ENCODE results near the gene FOXRED1.
"Not testable (repeated sequence)": the region's sequence is repeated elsewhere in the genome, so short reads cannot be mapped to it uniquely, and the experiment has no call there.

FOXRED1 gene

DNA sequence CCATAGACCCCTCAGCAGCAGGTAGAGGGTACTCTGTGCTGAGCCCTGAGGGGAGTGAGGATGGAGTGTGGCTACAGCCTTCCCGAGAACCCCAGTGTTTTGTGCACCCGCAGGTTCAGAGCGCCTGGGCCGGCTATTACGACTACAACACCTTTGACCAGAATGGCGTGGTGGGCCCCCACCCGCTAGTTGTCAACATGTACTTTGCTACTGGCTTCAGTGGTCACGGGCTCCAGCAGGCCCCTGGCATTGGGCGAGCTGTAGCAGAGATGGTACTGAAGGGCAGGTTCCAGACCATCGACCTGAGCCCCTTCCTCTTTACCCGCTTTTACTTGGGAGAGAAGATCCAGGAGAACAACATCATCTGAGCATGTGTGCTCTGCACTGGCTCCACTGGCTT is 8.4 kb downstream of the FOXRED1 start:
- DNase-seq (ENCODE audit: low spot score): no peak
- FAIRE-seq: no peak

DNA sequence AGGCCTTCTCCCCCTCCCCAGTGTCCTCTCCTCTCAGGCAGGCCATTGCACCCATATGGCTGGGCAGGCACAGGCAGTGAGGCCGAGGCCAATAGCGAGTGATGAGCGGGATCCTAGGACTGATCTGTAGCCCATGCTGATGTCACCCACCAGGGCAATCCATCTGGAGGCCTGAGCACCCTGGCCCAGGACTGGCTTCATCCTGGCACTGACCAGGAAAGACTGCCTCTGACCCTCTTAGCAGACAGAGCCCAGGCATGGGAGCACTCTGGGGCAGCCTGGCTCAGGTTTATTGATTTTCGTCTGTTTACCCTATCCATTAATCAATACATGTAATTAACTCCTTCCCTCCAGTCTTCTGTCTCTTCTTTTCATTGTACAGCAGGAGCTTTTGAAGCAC is 8.8 kb downstream of the FOXRED1 start:
- DNase-seq (ENCODE audit: low spot score): no peak
- FAIRE-seq: no peak

DNA sequence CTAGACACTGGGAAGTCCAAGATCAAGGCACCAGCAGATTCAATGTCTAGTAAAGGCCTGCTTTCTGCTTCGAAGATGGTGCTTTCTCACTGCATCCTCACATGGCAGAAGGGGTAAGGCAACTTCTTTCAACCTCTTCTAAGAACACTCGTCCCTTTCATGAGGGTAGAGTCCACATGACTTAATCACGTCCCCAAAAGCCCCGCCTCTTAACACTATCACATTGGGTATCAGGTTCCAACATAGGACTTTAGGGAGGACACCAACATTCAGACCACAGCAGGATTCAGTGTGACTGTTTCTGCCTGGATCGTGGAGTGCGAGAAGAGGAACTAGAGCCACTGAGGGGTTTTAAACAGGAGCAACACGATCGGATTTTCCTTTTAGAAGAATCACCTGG is 10.2 kb downstream of the FOXRED1 start:
- DNase-seq (ENCODE audit: low spot score) (no peak), FAIRE-seq (no peak)

DNA sequence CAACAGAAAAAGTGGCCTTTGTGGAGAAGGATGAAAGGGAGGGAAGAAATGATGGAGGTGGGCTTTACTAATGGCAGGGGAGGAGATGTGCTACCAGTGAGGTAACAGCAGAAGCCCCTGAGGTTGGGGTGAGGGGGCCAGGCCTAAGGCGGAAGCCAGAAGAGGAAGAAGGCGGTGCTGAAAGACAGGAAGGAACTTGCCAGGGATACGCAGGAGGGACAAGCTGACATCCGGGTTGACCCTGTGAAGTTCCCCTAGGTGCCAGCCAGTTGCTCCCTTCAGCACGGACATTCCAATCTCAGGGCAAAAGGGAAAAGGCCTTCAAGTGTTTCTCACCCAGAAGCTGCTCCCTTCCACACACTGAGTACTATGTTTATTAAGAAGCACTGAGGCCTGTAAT is 11.6 kb downstream of the FOXRED1 start:
- no peak for DNase-seq (ENCODE audit: low spot score)
- FAIRE-seq: no peak

DNA sequence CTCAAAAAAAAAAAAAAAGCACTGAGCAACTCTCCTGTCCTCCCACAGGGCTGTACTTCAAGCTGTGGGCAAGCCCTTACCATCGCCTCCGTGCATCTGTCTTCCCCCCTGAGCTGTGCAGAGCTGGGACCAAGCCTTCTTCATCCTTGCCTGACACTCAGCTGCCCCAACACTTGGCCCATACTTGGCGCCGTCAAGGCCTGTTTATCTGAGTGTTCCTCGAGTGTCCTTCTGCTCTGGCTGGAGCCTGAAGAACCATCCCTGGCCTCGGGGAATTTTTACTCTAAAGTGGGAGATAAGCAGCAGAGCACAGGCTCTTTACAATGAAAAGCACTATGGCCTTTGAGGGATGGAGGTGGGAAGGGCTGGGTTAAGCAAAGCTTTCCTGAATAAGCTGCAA is 12.3 kb downstream of the FOXRED1 start:
- DNase-seq (ENCODE audit: low spot score) (no peak), FAIRE-seq (no peak)

DNA sequence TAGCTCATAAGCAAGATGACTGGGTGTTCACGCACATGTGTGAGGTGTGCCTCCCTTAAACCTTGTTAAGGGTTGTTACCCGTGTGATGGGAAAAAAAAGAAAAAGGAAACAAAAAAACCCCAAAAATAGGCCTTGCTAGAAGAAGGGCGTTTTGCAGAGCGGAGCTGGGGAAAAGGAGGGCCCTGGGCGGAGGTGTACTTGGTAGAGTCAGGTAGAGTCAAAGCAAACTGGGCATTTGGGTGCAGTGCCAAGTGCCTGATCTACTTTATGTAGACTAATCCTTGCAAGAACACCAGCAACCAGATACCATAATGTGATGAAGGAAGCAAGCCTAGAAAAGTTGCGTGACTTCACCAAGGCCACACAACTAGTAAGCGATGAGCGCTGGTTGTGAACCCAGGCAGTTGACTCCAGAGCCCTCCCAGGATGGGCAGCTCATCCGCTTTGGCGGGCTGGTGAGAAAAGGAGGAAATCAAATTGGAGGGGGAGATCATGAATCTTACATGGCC is 12.8 kb downstream of the FOXRED1 start:
- FAIRE-seq: no peak

DNA sequence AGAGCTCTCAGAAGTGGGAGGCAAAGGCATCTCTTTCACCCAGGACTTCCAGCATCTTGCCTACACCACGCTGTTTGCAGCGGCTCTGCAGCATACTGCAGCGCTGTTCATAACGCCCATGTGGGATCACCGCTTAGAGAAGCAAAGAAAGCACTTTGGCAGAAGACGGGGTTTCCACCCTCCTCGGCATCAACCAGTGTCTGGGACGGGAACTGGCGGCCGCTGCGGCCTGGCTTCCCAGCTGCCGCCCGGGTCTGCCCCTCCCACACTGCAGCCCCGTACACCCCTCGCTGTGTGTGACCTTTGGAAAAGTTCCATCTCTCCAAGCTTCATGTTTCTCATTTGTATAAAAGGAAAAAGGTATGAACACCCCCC is 13.4 kb downstream of the FOXRED1 start:
- DNase-seq (ENCODE audit: low spot score) (no peak), FAIRE-seq (no peak)

More for the DNA sequence above, 12.8 kb downstream of the FOXRED1 start:
- DNase-seq (ENCODE audit: low spot score): no peak

DNA sequence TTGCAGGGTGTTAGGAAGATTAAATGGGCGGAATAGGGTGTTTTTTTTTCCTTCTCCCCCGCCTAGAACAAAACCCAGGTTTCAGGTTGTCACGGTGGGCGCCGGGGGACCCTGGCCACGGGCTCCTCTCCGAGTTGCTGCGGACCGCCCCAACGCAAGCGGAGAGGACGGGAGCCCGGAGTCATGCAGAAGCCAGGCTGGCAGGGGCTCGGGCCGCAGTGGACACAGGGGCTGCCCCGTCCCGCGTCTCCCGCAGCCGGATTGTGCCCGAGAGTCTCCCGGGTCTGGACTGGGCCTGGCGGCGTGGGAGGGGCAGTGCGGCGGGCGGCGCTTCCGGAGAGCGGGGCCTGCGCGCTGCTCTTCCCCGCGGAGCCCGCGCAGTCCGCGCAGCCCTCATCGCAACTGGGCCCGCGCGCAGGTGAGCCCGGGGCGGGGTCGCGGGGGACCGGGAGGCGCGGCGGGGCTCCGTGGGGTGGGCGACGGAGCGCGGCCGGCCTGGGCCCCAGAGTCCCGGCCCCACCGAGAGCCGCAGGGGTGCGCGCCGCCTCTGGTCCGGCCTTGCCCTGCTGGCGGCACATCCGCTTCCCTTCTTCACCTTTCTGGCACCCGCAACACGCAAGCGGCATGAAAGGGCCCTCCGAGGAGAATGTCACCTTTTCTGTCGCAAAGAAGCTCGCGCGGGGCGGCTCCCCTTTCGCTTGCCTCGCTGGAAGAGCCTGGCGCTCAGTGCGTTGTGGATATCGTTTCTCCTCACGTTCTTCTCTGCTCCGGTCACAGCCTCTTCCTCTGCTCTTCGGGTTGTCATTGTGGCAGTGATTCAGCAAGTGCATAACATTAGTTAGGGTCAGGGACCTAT is 14.0 kb downstream of the FOXRED1 start, which contains the start of gene TIRAP:
Gene TIRAP, plus strand, starts transcription at position 358 of the 856 bp plus-strand sequence. CDS start 7,802 bp downstream, outside the sequence.
- FAIRE-seq (no peak), DNase-seq (ENCODE audit: low spot score) (peak; percentile 28)

DNA sequence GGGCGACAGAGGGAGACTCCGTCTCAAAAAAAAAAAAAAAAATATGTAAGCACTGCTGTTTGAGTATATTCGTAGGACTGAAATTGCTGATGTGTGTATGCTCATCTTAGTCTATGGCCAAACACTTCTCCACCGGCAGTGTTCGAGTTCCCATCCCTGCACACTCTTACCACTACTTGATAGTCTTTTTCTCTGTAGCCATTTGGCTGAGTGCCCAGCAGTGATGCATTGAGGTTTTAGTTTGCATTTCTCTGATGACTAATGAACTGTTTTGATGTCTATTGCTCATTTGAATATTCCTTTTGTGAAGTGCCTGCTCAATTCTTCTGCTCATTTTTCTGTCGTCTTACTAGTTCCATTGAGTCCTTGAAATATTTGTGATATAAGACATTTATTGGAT is 15.9 kb downstream of the FOXRED1 start:
- DNase-seq (ENCODE audit: low spot score) (peak; percentile 50), FAIRE-seq (no peak)

DNA sequence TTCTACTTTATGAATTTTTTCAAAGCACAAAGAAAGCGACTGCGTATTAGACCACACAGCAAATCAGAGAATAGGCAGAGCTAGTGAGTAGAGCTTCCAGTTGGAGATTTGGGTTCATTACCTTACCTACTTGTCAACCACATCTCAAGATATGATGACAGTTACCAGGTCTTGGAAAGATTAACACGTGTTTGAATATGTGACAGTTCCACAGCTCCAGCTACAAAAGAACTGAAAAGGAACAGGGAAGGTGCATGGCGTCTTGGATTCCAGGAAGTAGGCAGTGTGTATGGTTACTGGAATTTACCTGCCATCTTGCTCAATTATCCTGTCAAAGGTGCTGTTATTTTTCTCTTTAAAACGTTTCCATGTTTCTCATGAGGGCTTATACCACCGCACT is 19.3 kb downstream of the FOXRED1 start:
- no peak for DNase-seq (ENCODE audit: low spot score)
- FAIRE-seq: no peak

DNA sequence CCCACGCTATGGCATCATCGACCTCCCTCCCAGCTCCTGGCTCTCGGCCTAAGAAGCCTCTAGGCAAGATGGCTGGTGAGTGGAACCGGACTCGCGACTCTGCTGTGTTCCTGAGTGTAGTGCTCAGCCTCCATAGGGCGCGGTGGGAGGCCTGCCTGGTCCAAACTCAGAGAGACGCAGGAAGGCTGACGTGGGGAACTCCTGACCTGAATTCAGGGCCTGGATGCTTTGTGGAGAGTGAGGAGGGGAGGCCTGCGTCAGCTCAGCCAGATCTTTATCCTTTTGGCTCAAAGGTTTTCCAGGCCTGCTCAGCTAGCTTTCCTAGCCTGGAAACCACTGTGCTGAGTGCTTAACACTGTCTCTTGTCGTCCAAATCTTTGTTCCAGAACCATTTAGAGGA is 21.9 kb downstream of the FOXRED1 start:
- DNase-seq (ENCODE audit: low spot score) (no peak), FAIRE-seq (no peak)

DNA sequence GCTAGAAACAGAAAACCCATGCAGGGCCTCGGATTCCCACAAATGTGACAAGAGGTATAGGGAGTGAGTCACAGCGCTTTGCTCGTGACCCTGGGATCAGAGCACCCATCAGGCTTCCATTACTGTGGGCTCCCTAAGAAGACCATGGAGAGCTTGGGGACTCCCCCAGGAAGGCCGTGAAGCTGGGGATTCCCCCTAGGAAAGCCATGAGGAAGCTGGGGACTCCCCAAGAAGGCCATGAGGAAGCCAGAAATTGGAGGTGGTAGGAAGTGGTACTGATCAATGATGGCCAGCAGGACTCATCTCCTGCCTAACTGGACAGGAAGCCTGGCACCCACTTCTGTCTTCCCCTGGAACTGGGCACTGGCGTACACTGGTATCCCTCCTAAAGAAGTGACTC is 24.8 kb downstream of the FOXRED1 start:
- DNase-seq (ENCODE audit: low spot score): no peak

DNA sequence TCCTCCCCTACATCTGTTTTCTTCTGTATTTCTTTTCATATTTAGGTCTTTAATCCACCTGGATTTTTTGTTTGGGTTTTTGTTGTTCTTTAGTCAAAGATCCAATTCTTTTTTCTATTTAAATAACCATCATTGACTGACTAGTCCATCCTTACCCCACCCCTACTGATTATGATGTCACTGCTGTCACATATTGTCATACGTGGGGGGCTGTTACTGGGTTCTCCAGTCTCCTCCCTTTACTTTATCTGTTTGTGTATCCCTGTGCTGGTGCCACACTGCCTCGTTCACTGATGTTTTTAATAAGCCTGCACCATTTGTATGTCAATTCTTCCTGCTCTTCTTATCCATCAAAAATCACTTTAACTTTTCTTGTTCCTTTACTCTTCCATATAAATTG is 28.1 kb downstream of the FOXRED1 start:
- FAIRE-seq (no peak), DNase-seq (ENCODE audit: low spot score) (no peak)

More for the DNA sequence above, 24.8 kb downstream of the FOXRED1 start:
- no peak for FAIRE-seq

DNA sequence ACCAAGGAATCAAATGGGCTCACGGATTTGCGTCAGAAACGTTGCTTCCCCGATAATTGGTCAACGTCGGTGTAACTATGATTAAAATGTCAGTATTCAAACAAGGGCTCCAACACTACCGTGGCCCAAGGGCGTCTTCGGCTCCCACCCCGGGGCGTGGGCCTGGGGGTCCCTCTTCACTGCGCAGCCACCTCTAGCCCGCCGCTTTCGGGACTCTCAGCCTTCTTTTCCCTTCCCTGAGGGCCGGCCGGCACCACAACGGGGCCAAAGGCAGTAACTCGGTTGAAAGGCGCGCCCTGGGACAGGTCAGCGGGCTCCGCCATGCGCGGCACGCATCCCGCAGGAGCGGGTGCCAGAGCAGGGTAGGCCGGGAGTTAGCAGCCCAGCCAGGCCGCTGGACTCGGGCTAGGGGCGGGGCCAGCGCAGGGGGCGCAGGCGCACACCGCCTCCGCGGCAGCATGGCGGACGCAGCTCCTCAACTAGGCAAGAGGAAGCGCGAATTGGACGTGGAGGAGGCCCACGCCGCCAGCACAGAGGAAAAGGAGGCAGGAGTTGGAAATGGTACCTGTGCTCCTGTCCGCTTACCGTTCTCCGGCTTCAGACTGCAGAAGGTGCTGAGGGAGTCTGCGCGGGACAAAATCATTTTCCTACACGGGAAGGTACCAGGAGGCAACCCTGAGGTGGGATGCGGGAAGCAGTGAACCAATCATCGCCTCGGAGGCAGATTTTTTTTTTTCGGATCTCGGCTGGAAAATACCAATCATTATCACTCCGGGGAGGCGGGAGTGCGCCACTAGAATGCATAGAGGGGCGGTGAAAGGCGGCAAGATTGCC is 34.9 kb downstream of the FOXRED1 start, which contains the start of gene DCPS:
Gene DCPS, plus strand, starts transcription at position 438 of the 834 bp plus-strand sequence. Its CDS starts 21 bp downstream, at position 459.
- FAIRE-seq (no peak), DNase-seq (ENCODE audit: low spot score) (peak; percentile 93)

DNA sequence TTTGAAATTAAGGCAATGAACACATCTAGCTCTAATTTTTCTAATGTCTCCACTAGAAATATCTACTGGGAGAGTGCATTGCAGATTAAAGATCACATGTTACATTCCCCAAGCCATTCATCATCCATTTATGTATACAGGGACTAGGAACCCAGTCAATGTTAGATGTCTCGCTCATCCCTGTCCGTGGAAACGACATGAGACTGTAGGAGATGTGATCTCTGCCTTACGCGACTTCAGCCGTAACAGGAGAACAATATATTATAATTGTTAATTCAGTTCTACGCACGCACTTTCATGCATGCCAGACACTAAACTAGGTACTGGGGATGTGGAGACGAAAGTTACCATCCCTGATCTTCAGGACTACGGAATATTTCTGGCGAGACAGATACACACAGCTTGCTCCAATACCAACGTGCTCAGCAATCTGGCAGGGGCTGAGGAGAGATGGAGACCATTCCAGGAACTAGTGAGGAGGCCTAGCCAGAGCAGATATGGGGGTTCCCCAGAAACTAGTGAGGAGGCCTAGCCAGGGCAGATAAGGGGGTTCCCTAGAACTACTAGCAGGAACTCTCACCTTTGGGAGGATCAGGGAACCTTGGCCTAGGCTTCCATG is 35.6 kb downstream of the FOXRED1 start:
- DNase-seq (ENCODE audit: low spot score): no peak
- no peak for FAIRE-seq

DNA sequence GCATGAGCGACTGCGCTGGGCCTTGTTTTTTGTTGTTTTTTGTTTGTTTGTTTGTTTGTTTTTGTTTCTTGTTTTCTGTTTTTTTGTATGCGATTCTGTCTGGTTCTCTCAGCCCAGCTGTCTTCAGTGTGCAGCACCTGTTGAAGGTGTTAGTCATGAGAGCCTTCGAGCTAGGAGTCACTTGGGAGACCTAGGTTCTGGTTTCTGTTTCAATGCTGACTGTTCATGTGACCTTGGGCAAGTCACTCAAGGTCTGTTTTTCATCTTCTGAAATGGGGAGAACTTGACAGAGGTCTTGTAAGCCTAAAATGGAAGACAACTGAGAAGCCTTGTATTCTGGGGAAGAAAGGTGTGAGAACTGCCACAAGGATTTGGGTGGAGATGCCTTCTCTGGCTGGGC is 36.7 kb downstream of the FOXRED1 start:
- no peak for FAIRE-seq
- no peak for DNase-seq (ENCODE audit: low spot score)

DNA sequence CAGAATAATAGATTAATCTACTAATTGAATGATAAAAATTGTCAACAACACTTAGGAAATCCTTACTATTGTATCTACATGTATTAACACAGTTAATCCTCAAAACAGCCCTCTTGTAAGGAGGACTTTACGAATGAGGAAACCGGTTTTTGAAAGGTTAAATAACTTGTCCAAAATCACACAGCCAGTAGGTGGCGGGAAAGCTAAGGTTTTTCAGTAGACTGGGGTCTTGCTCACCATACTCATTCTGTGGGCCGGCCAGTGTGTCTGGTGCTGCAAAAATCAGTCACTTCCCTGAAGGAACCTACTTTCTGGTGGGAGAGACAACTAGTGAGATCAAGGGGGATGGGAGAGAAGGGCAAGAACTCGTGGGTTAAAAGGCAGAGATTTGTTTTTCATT is 38.8 kb downstream of the FOXRED1 start:
- DNase-seq (ENCODE audit: low spot score): no peak
- no peak for FAIRE-seq

DNA sequence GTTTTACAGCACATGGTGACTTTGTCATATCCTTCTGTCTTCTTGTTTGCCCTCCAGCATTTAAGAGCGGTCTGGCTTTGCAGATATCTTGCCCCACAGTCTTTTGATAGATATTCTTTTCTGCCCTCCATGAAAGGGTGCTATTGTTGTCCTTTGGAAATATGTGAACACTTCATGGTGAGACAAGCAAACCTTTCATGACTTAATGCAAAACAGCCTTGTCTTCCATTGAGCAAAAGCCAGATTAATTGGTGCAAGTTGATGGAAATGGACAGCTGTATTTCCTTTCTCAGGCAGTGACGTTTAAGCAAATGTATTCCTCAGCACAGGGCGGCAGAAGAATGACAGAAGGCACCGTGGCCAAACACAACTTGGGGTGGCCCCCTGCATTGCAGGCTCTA is 39.3 kb downstream of the FOXRED1 start:
- no peak for DNase-seq (ENCODE audit: low spot score)
- no peak for FAIRE-seq

DNA sequence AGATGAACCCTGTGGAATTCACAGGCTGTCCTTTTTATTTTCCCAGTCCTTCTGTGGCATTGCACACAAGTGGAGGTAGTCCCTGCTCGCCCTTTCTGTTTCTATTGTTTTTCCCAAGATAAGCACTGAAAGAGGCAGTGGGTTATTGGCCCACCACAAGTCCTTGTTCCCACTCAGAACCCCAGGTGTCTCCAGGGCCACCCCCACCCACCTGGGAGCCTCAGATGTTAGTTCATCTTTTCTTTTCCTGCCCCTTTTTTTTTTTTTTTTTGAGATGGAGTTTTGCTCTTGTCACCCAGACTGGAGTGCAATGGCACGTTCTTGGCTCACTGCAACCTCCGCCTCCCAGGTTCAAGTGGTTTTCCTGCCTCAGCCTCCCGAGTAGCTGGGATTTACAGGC is 39.8 kb downstream of the FOXRED1 start:
- DNase-seq (ENCODE audit: low spot score); FAIRE-seq: not testable (repeated sequence)

DNA sequence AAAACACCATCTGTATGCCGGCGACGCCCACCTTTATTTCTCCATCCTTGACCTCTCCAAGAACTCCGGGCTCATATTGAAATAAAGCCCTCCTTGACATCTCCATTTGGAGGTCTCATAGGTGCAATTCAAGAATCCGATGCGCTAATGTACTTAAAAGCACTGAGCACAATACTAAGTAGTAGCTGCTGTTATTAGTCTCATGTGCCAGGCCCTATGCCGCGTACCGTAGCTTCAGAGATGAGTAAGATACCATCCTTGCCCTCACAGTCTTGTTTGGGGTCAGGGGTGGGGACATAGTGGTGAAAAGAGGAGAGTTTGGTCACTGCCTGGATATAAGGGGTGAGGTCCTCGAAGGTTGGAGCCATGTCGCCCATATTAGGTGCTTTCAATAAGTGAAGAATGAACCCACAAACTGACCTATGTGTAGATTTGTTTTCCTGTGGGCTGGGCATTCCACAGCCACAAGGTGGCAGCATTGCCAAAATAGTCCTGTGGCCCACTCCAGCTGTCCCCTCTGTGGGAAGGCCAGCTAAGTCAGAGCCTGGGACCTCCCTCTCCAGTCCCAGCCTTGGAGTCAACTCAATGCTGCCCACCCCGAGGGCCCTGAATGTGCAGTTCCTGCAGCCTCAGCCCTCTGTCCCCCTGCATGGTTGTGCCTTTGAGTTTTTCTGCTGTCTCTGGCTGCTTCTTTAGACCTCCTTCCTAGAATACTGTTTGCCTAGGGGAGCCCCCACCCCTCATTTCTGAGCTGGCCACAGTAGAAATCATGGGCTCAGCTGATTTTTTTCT is 41.4 kb downstream of the FOXRED1 start:
- peak; percentile 60 for DNase-seq (ENCODE audit: low spot score)
- FAIRE-seq: no peak

DNA sequence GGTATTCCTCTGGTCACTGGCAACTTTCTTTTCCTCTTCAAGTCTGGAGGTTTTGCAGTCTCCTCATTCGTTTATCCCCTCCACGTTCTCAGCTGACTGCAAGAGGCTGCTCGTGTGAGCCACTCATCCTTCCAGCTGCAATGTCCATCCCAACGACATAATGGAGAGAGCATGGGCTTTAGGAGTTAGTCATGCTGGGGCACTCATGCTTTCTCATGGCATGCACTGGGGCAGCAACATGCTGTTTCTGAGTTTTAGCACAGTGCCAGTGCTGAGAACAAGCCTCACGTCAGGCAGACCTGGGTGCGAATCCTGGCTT is 42.0 kb downstream of the FOXRED1 start:
- no peak for FAIRE-seq
- no peak for DNase-seq (ENCODE audit: low spot score)

Data from urothelium cell line (cell line).